Adrenal gland (tissue), 12 donors: ENCODE data around the gene PTPN23. TPM values are rescaled to one million over a fixed set of nuclear protein-coding genes. Genes with fewer than 3 reads are reported as not detected.
A peak's percentile ranks its signal among the peaks of the same experiment; 100 is the strongest.

ENCODE experiments used
- DNase-seq, 7 donors: peaks; one replicate each; pipeline ENCODE4 v3.0.0-alpha.2; 2019 to 2020
- H3K27ac ChIP-seq, 5 donors: fragments of 200-600 bp; sonication (generic) in 4 of 5; 1 replicate in 3 of 5; 2 replicates in 2 of 5; pipeline versions ENCODE4 v1.5.1 to v1.8.0; 2016 to 2020; ENCODE audit warnings: mild to moderate bottlenecking in 1 of 5
- H3K27me3 ChIP-seq: fragments of 200-600 bp; 2 replicates; pipeline ENCODE4 v1.8.0; 2021
- H3K36me3 ChIP-seq, 2 donors: fragments of 200-600 bp; replicated peaks in 1 of 2; 1 replicate in 1 of 2; 2 replicates in 1 of 2; pipeline versions ENCODE4 v1.5.1 to v1.8.0; 2018 to 2022
- H3K4me1 ChIP-seq, 2 donors: fragments of 200-600 bp; replicated peaks in 1 of 2; 1 replicate in 1 of 2; 2 replicates in 1 of 2; pipeline versions ENCODE4 v1.5.1 to v1.8.0; 2018 to 2021
- H3K4me3 ChIP-seq, 4 donors: fragments of 200-600 bp; sonication (generic) in 3 of 4; one replicate each; pipeline ENCODE4 v1.5.1; 2016 to 2018
- H3K9me3 ChIP-seq, 3 donors: fragments of 200-600 bp; sonication (generic) in 1 of 3; replicated peaks in 1 of 3; 1 replicate in 2 of 3; 2 replicates in 1 of 3; pipeline versions ENCODE4 v1.5.1 to v1.8.0; 2016 to 2021
- POLR2A ChIP-seq, 2 donors: fragments of 450-650 bp; IDR thresholded peaks; one replicate each; pipeline ENCODE4 v1.6.1; 2017; ENCODE audit warnings: antibody characterized with exemption in 2 of 2, mild to moderate bottlenecking in 2 of 2, moderate library complexity in 1 of 2
- WGBS, 4 donors: extraction: QIAGEN DNeasy Blood & Tissue Kit in 2 of 4; methylation state at CpG; one replicate each; pipeline versions ENCODE4 v1.1.5 to v1.1.7; 2013 to 2017; 5-methylcytosine and 5-hydroxymethylcytosine counted together
- intact Hi-C, 2 donors: fragments of 100-400 bp; cut with DNase I; formaldehyde crosslinking; loops; one replicate each; pipeline versions ENCODE4 v1.14.1 to v1.15.0; 2022 to 2023
- polyA plus RNA-seq, 3 donors: library from polyadenylated mRNA; stranded (reverse); fragments of 200-250 nt in 2 of 3; fragments of 350-450 nt in 1 of 3; fragmentation: Illumina TruSeq in 1 of 3; extraction: RNeasy Lipid Tissue Mini Kit (QIAGEN cat#74804) in 1 of 3; gene quantifications; one replicate each; pipeline ENCODE4 v1.2.3, GENCODE V29; 2013 to 2014
- total RNA-seq, 9 donors: library from RNA; depleted of rRNA in 4 of 9; stranded (reverse); fragments of >200 nt in 4 of 9; fragments of 120-200 nt in 1 of 9; fragmentation: NEBNext Ultra II Directional in 1 of 9; extraction: Animal tissue kit (Norgen Biotek cat#: 25700) in 1 of 9; gene quantifications; one replicate each; pipeline versions ENCODE4 v1.1.0 to v1.2.4, GENCODE V29; 2013 to 2023
- TF ChIP-seq, protein P1 (sequence below), 6 experiments: fragments of 450-650 bp in 4 of 6; fragments of 200-600 bp in 2 of 6; sonication (generic) in 1 of 6; IDR thresholded peaks; 1 replicate in 5 of 6; 2 replicates in 1 of 6; pipeline versions ENCODE4 v1.5.1 to v1.8.0; 2016 to 2021; ENCODE audit warnings: antibody characterized with exemption in 6 of 6, mild to moderate bottlenecking in 2 of 6, moderate library complexity in 1 of 6
- donor health status: healthy with polysubstance abuse.
- donor health status: Bipolar disorder and iron deficiency.
- donor health status: DM: yes; HTN: yes; CAD: no.
- donor health status: DM: no; HTN: no; CAD: no.
- donor health status: DM: no; HTN: no; CAD: no.
- donor health status: DM: yes; HTN: yes; CAD: no.

PTPN23 gene
- total and polyA plus RNA-seq, 12 donors, result 8.4 to 70.0 (median 33.9) TPM

DNA sequence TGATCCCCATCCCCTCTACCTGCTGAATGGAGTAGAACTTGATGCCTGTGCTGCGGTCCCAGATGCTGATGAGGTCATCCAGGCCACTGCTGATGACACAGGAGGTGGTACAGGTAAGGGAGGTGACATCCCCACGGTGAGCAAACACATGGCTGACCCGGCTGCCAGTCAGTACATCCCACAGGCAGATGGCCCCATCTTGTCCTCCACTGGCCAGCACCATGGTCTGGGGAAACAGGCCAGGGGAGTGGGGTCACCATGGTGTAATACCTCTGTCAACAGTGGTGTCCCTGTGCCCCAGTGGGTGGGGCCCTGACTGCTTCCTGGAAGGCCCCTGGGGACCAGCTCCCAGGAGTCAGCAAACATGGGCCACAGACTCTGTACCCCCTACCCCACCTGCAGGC is 33.3 kb downstream of the PTPN23 start:
- H3K27me3 ChIP-seq, result no peaks in the 10 kb centered on the region
- H3K27ac ChIP-seq, result peak overlapping the region in 1 of 5 donors; percentile 40
- H3K36me3 ChIP-seq, result peaks cover 0 to 86% of the 10 kb centered on the region in 2 donors
- H3K4me3 ChIP-seq, result no peak overlapping the region
- no peaks in the 10 kb centered on the region for H3K9me3 ChIP-seq
- H3K4me1 ChIP-seq, result no peaks in the 10 kb centered on the region
- peak in 1 of 7 donors; percentile 30 for DNase-seq
- WGBS, 4 donors, result 76 to 87% (median 79%) methylated on average over 2 to 3 of the region's 3 CpGs; no CpG with 5 or more reads in 1 of the 4 donors
- intact Hi-C loops, result loop anchor here in 1 of 2 donors (10.0 kb wide), 1 partner anchor 381 kb away; no protein-coding TSS in a partner anchor
- TF ChIP-seq POLR2A (IDR thresholded peaks at IDR 0.05), result no peak
- TF ChIP-seq, protein P1, sequence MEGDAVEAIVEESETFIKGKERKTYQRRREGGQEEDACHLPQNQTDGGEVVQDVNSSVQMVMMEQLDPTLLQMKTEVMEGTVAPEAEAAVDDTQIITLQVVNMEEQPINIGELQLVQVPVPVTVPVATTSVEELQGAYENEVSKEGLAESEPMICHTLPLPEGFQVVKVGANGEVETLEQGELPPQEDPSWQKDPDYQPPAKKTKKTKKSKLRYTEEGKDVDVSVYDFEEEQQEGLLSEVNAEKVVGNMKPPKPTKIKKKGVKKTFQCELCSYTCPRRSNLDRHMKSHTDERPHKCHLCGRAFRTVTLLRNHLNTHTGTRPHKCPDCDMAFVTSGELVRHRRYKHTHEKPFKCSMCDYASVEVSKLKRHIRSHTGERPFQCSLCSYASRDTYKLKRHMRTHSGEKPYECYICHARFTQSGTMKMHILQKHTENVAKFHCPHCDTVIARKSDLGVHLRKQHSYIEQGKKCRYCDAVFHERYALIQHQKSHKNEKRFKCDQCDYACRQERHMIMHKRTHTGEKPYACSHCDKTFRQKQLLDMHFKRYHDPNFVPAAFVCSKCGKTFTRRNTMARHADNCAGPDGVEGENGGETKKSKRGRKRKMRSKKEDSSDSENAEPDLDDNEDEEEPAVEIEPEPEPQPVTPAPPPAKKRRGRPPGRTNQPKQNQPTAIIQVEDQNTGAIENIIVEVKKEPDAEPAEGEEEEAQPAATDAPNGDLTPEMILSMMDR (IDR thresholded peaks at IDR 0.05), result no peak

GRCh38 chr3:47414666-47415587 is 34.1 kb downstream of the PTPN23 start:
- H3K4me1 ChIP-seq, result no peaks in the 10 kb centered on the region
- peak overlapping the region in 1 of 5 donors; percentile 40 for H3K27ac ChIP-seq
- H3K4me3 ChIP-seq, result no peak overlapping the region
- intact Hi-C loops, result loop anchor here (5.0 to 10.0 kb wide), 2 partner anchors 372 to 380 kb away; no protein-coding TSS in a partner anchor
- 75 to 85% (median 82%) methylated on average over 11 to 16 of the region's 16 CpGs for whole genome bisulfite sequencing, 4 donors
- peak in 2 of 7 donors; percentile 18 to 38 for DNase-seq
- no peaks in the 10 kb centered on the region for H3K27me3 ChIP-seq
- TF ChIP-seq, protein P1 (IDR thresholded peaks at IDR 0.05), result no peak
- TF ChIP-seq POLR2A (IDR thresholded peaks at IDR 0.05), result no peak
- peaks cover 0 to 86% of the 10 kb centered on the region in 2 donors for H3K36me3 ChIP-seq
- no peaks in the 10 kb centered on the region for H3K9me3 ChIP-seq

GRCh38 chr3:47416041-47416440 is 35.2 kb downstream of the PTPN23 start:
- TF ChIP-seq POLR2A (IDR thresholded peaks at IDR 0.05), result no peak
- TF ChIP-seq, protein P1 (IDR thresholded peaks at IDR 0.05), result no peak
- DNase-seq, result no peak
- Histone ChIP-seq H3K27me3 (no peaks in the 10 kb centered on the region), H3K9me3 (no peaks in the 10 kb centered on the region), H3K36me3 (peaks cover 0 to 87% of the 10 kb centered on the region in 2 donors), H3K27ac (no peak overlapping the region), H3K4me1 (peaks cover 0 to 3% of the 10 kb centered on the region in 2 donors), H3K4me3 (no peak overlapping the region)
- 81 to 87% (median 84%) methylated on average over 7 to 9 of the region's 9 CpGs for WGBS, 4 donors
- intact Hi-C loops, result loop anchor here (5.0 to 10.0 kb wide), 2 partner anchors 371 to 379 kb away; no protein-coding TSS in a partner anchor
